GM12875 (cell line): Measurements from ENCODE around the gene TBX1.

Source experiments
- H3K4me3 ChIP-seq: one replicate; pipeline ENCODE4 v1.5.1; 2011; ENCODE audit warnings: low read depth, low read length, control low read depth
- CTCF ChIP-seq: IDR thresholded peaks from 2 replicates; pipeline ENCODE4 v1.5.1; 2011; ENCODE audit warnings: low read depth, mild to moderate bottlenecking, control low read depth, inconsistent platforms, low read length, moderate library complexity, borderline replicate concordance; ENCODE audit not compliant: insufficient read depth

Gene TBX1

GRCh38 chr22:19760058-19760950 is at the start of gene TBX1:
TSS of gene TBX1 (plus strand) at chr22:19760778. CDS start at chr22:19760844, 66 bp downstream.
- H3K4me3 ChIP-seq = no peak within 1 kb of the TSS
- TF ChIP-seq CTCF = no peak

- TF ChIP-seq CTCF = no peak
- H3K4me3 ChIP-seq = no peak overlapping the region
Measured at GRCh38 chr22:19713245-19713644, 47.3 kb upstream of the TBX1 start.

GRCh38 chr22:19713650-19714311 is 46.8 kb upstream of the TBX1 start:
- TF ChIP-seq CTCF = no peak
- H3K4me3 ChIP-seq = no peak overlapping the region

- no peak within 1 kb of the TSS for H3K4me3 ChIP-seq
- TF ChIP-seq CTCF = no peak
Measured at GRCh38 chr22:19714312-19715187, 46.0 kb upstream of the TBX1 start, which contains the start of gene SEPTIN5. TSS of gene SEPTIN5 (plus strand) at chr22:19714503. CDS start at chr22:19714589, 86 bp downstream.

GRCh38 chr22:19715188-19715930 is 45.2 kb upstream of the TBX1 start:
- no peak overlapping the region for H3K4me3 ChIP-seq

More at GRCh38 chr22:19715188-19715930, 45.2 kb upstream of the TBX1 start:
- no peak for TF ChIP-seq CTCF
